HEK293 (cell line): ENCODE results near the gene RBPJL.

Experiments used
- CTCF ChIP-seq: fragments of 450-650 bp; formaldehyde crosslinking; IDR thresholded peaks from 2 replicates; pipeline ENCODE4 v1.5.1; 2016; ENCODE audit warnings: missing biosample characterization, missing genetic modification characterization
- KLF9 ChIP-seq: fragments of 450-650 bp; formaldehyde crosslinking; IDR thresholded peaks from 2 replicates; pipeline ENCODE4 v1.5.1; 2016; ENCODE audit warnings: missing biosample characterization, missing genetic modification characterization, low read depth
- SETDB1 ChIP-seq: IDR thresholded peaks from one replicate; pipeline ENCODE4 v1.6.1; 2017; ENCODE audit warnings: mild to moderate bottlenecking, low read length, moderate library complexity, mixed read lengths; ENCODE audit not compliant: insufficient read length
- ZNF274 ChIP-seq, 2 experiments: fragments of 200-500 bp in 1 of 2; fragments of 450-650 bp in 1 of 2; sonication (Bioruptor generic) in 1 of 2; formaldehyde crosslinking in 1 of 2; IDR thresholded peaks; 2 replicates each; pipeline versions ENCODE4 v1.5.1 to v1.6.1; 2014 to 2016; ENCODE audit warnings: borderline replicate concordance in 1 of 2, inconsistent platforms in 1 of 2, low read length in 1 of 2, missing biosample characterization in 1 of 2, missing genetic modification characterization in 1 of 2
- ZNF335 ChIP-seq: fragments of 450-650 bp; formaldehyde crosslinking; conservative IDR thresholded peaks from 2 replicates; pipeline ENCODE4 v1.5.1; 2016; ENCODE audit warnings: missing biosample characterization, missing genetic modification characterization
- ZNF596 ChIP-seq: fragments of 450-650 bp; IDR thresholded peaks from 2 replicates; pipeline ENCODE4 v1.5.0; 2018; ENCODE audit warnings: missing biosample characterization, mild to moderate bottlenecking, missing genetic modification characterization, moderate library complexity
- ZNF792 ChIP-seq: fragments of 450-650 bp; formaldehyde crosslinking; IDR thresholded peaks from 2 replicates; pipeline ENCODE4 v1.5.1; 2016; ENCODE audit warnings: missing biosample characterization, missing genetic modification characterization

GRCh38 chr20:45341579-45341938, 34.9 kb downstream of the RBPJL start:
- TF ChIP-seq CTCF, result no peak
- TF ChIP-seq SETDB1, result no peak
- TF ChIP-seq ZNF274 (IDR thresholded peaks at IDR 0.05; ENCODE audit: low read length), result no peak
- no peak for TF ChIP-seq ZNF274 (tag by site-specific recombination; IDR thresholded peaks at IDR 0.05; ENCODE audit: borderline replicate concordance)
- no peak for TF ChIP-seq ZNF335 (tag by site-specific recombination)
- TF ChIP-seq ZNF596, result no peak
- no peak for TF ChIP-seq KLF9 (tag by site-specific recombination)
- no peak for TF ChIP-seq ZNF792
